GM19238 (cell line): ENCODE results near the gene ELN.
A peak's percentile ranks its signal among the peaks of the same experiment; 100 is the strongest.
"Not testable (repeated sequence)": the region's sequence is repeated elsewhere in the genome, so short reads cannot be mapped to it uniquely, and the experiment has no call there.

Experiments
- DNase-seq: peaks from one replicate; pipeline ENCODE4 v3.0.0; 2011; ENCODE audit warnings: low spot score; ENCODE audit not compliant: insufficient read length

Gene ELN

GRCh38 chr7:74027683-74028320, at the start of gene ELN:
Gene ELN (plus strand): TSS chr7:74028173. CDS start chr7:74028188, 15 bp downstream.
- no peak for DNase-seq

GRCh38 chr7:73978661-73979563, 49.1 kb upstream of the ELN start:
- DNase-seq = peak; percentile 63

GRCh38 chr7:73979656-73980055, 48.3 kb upstream of the ELN start:
- not testable (repeated sequence) for DNase-seq

- no peak for DNase-seq
Measured at GRCh38 chr7:73980206-73980605, 47.8 kb upstream of the ELN start.

- no peak for DNase-seq
Measured at GRCh38 chr7:73981933-73982332, 46.0 kb upstream of the ELN start.

GRCh38 chr7:73983437-73984164, 44.4 kb upstream of the ELN start:
- DNase-seq = no peak

- no peak for DNase-seq
Measured at GRCh38 chr7:73984481-73985205, 43.3 kb upstream of the ELN start.

- no peak for DNase-seq
Measured at GRCh38 chr7:73985737-73986141, 42.2 kb upstream of the ELN start.

GRCh38 chr7:73986158-73986631, 41.8 kb upstream of the ELN start:
- DNase-seq = no peak

GRCh38 chr7:73987298-73987697, 40.7 kb upstream of the ELN start:
- DNase-seq = no peak

- no peak for DNase-seq
Measured at GRCh38 chr7:73988197-73988596, 39.8 kb upstream of the ELN start.

- no peak for DNase-seq
Measured at GRCh38 chr7:73991522-73992100, 36.4 kb upstream of the ELN start.

- no peak for DNase-seq
Measured at GRCh38 chr7:73992101-73992562, 35.8 kb upstream of the ELN start.

GRCh38 chr7:73994023-73994422, 34.0 kb upstream of the ELN start:
- DNase-seq = no peak

- no peak for DNase-seq
Measured at GRCh38 chr7:73994761-73995160, 33.2 kb upstream of the ELN start.

GRCh38 chr7:73995330-73995729, 32.6 kb upstream of the ELN start:
- no peak for DNase-seq

- DNase-seq = no peak
Measured at GRCh38 chr7:73995821-73996511, 32.0 kb upstream of the ELN start.

GRCh38 chr7:73997056-73997455, 30.9 kb upstream of the ELN start:
- DNase-seq = no peak

GRCh38 chr7:73999664-74000435, 28.1 kb upstream of the ELN start:
- no peak for DNase-seq
